GM19324 (cell line): ENCODE measurements around the gene NOL6.
"Not testable (repeated sequence)": the region's sequence is repeated elsewhere in the genome, so short reads cannot be mapped to it uniquely, and the experiment has no call there.

ENCODE experiments used
- ATAC-seq: cut with Tn5 transposase; IDR thresholded peaks from one replicate; pipeline ENCODE4 v1.9.1; 2021; ENCODE audit warnings: mild to moderate bottlenecking, moderate library complexity; ENCODE audit not compliant: unreplicated experiment, low FRiP score

Gene NOL6, protein sequence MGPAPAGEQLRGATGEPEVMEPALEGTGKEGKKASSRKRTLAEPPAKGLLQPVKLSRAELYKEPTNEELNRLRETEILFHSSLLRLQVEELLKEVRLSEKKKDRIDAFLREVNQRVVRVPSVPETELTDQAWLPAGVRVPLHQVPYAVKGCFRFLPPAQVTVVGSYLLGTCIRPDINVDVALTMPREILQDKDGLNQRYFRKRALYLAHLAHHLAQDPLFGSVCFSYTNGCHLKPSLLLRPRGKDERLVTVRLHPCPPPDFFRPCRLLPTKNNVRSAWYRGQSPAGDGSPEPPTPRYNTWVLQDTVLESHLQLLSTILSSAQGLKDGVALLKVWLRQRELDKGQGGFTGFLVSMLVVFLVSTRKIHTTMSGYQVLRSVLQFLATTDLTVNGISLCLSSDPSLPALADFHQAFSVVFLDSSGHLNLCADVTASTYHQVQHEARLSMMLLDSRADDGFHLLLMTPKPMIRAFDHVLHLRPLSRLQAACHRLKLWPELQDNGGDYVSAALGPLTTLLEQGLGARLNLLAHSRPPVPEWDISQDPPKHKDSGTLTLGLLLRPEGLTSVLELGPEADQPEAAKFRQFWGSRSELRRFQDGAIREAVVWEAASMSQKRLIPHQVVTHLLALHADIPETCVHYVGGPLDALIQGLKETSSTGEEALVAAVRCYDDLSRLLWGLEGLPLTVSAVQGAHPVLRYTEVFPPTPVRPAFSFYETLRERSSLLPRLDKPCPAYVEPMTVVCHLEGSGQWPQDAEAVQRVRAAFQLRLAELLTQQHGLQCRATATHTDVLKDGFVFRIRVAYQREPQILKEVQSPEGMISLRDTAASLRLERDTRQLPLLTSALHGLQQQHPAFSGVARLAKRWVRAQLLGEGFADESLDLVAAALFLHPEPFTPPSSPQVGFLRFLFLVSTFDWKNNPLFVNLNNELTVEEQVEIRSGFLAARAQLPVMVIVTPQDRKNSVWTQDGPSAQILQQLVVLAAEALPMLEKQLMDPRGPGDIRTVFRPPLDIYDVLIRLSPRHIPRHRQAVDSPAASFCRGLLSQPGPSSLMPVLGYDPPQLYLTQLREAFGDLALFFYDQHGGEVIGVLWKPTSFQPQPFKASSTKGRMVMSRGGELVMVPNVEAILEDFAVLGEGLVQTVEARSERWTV

DNA sequence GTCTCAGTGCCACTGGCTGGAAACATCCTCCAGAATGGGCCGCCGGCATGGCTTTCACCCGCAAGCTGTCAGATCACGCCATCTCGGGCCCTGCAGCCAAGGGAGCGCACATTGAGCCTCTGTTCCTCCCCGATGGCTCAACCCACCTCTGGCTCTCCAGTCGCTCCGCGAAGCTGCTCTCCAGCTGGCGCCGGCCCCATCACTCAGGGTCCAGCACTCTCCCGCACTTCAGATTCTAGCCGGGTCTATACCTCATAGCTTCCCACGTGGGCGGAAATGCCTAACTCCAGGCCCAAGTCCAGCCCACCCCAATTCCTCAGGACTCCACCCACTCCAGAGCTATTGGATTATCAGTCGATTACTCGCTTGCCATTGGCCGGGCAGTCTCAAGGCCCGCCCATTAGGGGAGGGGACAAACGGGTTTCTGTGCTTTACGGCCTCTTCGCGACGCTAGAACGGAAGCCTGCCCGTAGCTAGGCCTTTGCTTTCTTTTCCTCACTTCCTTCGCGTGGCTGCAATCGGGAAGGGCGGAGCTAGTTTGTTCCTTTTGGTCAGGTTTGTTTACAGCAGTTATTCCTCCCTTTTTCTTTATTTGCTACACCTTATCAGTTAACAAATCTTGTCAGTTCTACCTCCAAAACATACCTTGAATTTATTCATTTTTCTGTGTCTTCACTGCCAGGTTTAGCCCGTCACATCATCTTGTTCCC lies at the start of gene NOL6:
NOL6 (minus strand) TSS at position 282 of the 710 bp plus-strand sequence; CDS start at position 200, 82 bp downstream.
- ATAC-seq, result peak; percentile 98

DNA sequence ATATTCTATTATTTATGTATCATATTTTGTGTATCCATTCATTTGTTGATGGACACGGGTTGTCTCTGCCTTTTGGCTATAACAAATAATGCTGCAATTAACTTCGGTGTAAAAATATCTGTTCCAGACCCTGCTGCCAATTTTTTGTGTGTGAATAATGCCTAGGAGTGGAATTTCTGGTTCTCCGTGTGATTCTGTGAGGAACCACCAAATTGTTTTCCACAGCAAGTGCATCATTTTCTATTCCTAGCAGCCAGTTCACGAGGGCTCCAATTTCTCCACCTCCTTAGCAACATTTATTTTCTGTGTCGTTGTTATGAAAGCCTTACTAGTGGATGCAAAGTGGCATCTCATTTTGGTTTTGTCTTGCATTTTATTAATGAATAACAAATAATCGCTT lies 48.1 kb upstream of the NOL6 start:
- ATAC-seq, result not testable (repeated sequence)

DNA sequence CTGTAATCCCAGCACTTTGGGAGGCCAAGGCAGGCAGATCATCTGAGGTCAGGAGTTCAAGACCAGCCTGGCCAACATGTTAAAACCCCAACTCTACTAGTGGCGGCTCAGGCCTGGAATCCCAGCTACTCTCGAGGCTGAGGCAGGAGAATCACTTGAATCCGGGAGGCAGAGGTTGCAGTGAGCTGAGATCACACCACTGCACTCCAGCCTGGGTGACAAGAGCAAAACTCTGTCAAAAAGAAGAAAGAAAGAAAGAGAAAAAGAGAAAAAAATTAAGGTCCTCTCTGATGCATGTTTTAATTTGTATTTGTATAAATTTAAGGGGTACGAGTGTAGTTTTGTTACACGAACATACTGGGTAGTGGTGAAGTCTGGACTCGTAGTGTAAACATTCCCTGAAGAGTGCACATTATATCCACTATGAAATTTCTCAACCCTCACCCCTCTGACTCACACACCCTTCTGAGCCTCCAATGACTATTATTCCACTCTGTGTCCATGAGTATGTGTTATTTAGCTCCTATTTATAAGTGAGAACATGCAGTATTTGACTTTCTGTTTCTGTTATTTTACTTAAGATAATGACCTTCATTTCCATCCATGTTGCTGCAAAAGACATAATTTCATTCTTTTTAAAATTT lies 44.3 kb upstream of the NOL6 start:
- ATAC-seq, result not testable (repeated sequence)

DNA sequence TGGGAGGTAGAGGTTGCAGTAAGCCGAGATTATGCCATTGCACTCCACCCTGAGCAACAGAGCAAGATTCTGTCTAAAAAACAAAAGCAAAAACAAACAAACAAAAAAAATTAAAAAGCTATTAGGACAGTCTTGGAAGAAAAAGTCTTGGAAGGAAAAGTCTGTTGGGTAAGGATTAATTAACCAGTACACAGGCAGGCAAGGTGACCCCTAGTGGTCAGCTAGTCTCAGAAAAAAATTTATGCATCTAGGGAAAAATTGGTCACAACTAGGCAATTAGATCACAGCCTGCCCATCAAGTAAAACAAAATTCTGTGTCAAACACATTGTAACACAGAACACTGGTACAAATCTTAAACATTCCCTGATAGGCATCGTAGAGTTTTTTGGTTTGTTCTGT lies 43.6 kb upstream of the NOL6 start:
- no peak for ATAC-seq

DNA sequence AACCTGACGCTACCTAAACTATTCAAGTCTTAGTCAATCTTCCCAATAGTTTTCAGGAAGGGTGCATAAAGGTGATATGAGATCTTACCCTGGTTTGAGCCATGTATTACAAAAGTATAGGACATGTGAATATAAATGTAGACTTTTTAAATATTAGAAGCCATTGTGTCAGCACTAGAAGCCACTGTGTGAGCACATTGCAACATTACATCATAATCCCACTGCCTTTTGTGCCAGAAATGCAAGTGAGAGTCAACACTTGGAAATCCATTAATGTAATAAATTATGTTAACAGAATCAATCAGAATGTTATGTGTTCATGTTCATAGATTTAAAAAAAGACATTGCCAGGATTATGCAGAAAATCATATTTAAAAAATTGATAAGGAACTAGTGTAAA lies 42.7 kb upstream of the NOL6 start:
- not testable (repeated sequence) for ATAC-seq

DNA sequence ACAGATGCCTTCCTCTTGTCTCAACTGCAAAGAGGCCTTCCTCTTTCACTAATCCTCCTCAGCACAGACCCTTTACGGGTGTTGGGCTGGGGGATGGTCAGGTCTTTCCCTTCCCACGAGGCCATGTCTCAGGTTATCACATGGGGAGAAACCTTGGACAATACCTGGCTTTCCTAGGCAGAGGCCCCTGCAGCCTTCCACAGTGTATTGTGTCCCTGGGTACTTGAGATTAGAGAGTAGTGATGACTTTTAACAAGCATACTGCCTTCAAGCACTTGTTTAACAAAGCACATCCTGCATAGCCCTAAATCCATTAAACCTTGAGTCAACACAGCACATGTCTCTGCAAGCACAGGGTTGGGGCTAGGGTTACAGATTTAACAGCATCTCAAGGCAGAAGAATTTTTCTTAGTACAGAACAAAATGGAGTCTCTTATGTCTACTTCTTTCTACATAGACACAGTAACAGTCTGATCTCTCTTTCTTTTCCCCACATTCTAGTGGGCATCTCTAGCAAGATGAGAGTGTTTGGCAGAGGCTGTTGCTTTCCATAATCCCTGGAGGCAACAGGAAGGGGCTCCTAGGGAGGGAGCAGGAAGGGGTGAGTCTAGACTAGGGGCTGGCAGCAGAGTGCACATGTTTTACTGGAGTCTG lies 41.7 kb upstream of the NOL6 start:
- ATAC-seq, result not testable (repeated sequence)

DNA sequence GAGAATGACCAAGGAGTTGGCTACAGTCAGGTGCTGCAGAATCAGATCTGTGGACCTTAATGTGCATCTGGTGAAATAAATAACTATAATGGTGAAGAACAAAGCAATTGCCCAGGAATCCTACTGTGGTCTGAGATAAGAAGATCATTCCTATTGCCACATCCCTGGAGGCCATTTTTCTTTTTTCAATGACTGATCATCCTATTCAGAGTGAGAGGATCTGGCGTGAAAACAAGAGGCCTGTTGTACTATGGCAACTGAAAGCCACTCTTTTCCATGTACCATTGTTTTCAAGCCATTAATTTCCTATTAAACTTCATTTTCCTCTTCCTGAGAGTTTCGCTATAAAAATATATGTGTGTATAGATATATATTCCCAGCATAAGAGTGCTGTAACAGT lies 38.8 kb upstream of the NOL6 start:
- not testable (repeated sequence) for ATAC-seq

DNA sequence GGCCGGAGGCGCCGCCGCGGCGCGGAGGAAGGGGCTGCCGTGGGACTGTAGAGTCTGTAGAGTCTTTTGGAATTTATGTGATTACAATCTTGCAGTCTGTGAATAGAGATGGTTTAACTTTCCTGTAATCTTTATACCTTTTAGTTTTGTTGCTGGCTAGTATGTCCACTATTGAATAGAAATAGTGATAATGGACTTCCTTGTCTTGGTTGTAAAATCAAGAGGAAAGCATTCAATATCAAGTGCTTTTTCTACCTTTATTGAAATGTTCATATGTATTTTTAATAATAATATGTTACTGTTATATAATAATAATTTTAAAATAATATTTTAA lies 37.4 kb upstream of the NOL6 start:
- not testable (repeated sequence) for ATAC-seq

DNA sequence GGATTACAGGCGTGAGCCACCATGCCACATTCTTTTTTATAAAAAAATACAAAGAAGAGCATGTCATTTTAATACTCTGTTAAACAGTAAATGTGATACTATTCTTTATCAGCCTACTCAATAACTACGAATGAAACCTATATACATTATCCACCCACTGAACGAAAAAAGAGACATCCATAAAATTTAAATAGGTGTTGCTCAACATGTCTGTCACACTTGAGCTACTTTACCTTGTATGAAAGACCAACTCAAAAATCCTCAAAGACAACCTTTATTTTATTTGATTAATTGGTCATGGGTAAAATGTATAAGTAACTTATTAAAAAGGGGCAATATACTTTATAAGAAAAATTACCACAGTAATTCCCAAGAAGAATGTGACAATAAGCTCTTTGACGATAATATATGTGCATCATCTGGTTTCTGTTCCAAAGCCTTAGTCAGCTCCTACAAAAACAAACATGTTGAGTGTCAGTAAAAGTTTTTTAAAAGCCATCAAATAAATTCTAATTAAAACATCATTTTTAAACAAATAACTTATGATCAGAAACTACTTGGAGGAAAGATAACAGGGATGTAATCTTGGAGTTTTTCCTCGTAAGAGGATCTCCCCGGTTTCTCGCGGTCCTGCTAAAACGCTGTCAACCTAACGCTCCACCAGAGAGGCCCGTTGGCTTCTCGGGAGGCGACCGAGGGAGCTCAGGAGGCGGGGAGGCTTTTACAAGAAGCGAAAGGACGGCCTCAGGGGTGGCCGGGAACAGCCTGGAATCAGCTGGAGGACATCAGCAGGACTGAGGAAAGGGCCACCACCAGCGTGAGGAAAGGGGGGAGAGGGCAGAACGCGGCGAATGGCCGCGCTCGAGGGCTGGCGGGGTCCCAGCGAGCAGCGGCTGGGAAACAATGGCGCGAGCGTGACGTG lies 36.8 kb upstream of the NOL6 start:
- no peak for ATAC-seq

DNA sequence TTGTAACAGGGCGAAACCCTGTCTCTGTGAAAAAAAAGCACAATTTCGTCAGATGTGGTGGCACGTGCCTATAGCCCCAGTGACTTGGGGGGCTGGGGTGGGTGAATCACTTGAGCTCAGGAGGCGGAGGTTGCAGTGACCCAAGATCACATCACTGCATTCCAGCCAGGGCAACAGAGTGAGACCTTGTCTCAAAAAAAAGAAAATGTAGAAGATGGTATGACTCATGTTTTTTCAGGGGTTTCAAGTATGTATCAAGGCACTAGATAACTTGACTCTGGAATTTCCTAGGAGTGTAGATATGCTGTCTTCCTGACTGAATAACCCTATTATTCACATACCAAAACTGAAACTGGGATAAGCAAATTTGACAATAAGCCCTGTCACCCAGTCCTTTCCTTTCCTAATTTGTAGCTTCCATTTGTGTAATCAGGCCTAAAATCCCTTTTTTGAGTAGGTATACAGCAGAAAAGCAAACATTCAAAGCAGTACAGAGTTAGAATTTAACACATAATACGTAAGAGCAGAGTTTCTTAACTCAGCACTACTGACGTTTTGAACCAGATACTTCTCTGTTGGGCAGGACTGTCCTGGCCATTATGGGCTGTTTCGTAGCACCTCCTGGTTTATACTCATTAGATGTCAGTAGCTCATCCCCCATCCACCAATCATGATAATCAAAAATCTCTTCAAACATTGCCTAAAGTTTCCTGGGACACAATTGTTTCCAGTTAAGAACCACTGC lies 33.1 kb upstream of the NOL6 start:
- no peak for ATAC-seq

DNA sequence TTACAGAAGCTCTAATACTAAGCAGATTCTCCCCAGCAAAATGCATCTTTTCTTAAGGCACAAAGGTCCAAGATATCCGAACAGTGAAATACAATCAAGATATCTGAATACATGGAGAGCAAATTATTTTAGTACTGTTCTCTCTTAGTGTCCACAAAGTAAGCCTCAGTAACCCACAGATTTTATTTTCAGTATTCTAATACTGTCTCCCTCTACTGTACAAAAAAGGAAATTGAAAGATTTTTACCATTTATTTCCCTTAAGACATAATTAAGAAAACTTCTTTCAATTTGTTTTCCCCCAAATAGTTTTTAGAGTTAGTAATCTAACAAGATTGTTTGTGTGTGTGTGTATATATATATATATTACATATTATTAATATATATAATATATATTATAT lies 24.7 kb upstream of the NOL6 start:
- ATAC-seq, result no peak

DNA sequence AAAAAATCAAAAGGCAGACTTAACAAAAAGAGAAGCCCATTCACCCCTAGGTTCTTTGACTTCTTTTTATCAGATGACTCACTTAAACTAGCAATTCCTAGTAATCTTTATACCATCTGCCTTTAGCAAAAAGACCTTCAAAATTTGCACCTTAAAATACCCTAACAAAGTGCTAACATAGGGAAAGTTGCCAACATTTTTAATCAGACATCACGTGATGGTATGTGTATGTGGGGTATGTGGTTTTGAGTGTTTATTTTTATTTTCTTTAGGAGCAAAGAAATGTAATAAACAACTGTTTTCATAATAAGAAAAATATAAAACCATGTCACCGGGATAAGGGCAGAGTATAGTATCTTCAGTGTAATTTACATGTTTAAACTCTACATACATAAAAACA lies 20.1 kb upstream of the NOL6 start:
- ATAC-seq, result not testable (repeated sequence)

DNA sequence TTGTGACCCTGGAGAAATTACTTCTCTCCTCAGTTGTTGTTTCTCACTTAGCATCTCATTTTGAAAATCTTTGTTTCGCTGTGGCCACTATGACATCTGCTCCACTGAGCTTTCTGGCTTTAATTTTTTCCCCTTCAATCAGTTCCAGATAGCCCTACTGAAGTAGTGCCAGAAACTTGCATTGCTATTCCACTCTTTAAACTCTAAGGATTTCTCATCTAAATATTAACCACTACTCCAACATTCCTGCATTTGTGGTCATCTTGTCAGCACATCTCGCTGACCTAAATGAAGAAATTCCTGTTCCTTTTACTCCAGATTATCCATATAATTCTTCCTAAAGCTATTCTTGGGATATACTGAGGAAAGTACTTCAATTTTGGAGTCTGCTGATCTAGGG lies 15.3 kb upstream of the NOL6 start:
- ATAC-seq, result no peak

DNA sequence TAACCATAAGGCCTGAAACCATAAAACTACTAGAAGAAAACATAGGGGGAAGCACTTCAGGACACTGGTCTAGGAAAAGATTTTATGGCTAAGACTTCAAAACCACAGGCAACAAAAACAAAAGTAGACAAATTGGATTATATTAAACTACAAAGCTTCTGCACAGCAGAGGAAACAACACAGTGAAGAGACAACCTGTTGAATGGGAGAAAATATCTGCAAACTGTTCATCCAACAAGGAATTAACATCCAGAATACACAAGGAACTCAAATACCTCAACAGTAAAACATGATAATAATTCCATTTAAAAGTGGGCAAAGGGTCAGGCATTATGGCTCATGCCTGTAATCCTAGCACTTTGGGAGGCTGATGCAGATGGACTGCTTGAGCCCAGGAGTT lies 11.6 kb upstream of the NOL6 start:
- not testable (repeated sequence) for ATAC-seq

DNA sequence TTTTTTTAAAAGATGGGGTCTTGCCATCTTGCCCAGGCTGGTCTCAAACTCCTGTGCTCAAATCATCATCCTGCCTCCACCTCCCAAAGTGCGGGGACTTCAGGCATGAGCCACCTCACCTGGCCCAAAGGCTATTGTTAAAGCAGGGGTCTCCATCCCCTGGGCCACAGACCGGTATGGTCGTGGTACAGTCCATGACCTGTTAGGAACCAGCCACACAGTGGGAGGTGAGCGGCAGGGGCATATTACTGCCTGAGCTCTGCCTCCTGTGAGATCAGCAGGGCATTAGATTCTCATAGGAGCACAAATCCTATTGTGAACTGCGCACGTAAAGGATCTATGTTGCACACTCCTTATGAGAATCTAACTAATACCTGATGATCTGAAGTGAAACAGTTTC lies 7.3 kb upstream of the NOL6 start:
- ATAC-seq, result no peak

DNA sequence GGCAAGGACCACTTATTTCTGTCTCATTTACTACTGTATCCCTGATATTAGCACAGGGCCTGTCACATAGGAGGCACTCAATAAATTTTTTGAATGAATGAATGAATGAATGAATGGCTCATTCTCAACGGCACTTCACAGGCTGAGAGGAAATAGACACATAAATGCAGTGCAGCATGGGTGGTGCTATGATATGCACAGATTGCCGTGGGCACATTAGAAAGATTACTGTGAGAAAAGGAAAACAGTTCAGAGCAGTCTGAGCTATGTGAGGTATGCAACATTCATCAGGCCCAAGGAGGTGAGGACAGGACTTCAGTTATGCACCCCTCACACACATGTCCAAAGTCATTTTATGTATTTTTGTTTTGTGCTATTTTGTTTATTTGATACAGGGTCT lies 6.4 kb upstream of the NOL6 start:
- no peak for ATAC-seq

DNA sequence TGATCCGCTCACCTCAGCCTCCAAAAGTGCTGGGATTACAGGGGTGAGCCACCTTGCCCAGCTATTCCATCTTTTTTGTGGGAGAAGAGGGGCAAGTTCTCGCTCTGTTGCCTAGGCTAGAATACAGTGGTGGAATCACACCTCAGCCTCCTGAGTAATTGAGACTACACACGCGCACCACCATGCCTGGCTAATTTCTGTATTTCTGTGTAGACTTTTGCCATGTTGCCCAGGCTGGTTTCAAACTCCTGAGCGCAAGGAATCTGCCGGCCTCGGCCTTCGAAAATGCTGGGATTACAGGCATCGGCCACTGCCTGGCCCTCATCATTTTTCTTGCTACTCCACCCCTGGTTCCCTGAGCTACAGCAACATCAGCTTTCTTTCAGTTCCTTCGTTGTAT lies 2.8 kb upstream of the NOL6 start:
- no peak for ATAC-seq

DNA sequence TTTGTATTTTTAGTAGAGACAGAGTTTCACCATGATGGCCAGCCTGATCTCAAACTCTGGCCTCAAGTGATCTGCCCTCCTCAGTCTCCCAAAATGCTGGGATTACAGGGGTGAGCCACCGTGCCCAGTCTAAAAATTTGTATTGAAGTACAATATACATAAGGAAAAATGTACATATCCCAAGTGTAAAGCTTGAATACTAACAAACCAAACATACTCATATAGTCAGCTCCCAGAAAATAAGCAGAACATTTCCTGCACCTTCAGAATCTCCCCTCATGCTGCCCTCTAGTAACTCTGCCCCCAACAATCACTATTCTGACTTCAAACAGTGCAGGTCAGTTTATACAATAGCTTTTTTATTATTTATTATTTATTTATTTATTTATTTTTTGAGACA lies 1.6 kb upstream of the NOL6 start:
- ATAC-seq, result no peak
